ENCODE data around the gene MAP2K2. TPM values are rescaled to one million over a fixed set of nuclear protein-coding genes. Genes with fewer than 3 reads are reported as not detected.

The MAP2K2 gene
- total RNA-seq, 1 experiment from 2014 or later, result 177 TPM

- no peak for ATAC-seq
- ChIA-PET CTCF (interaction anchor here (1.9 to 2.9 kb wide), 2 partner anchors 52 to 100 kb away, joined by 9 to 14 read pairs; no protein-coding TSS in a partner anchor), POLR2A (interaction anchor here (0.7 to 0.9 kb wide), 2 partner anchors 13 to 72 kb away, joined by 3 to 6 read pairs; no protein-coding TSS in a partner anchor)
- Mint-ChIP-seq H3K27me3 (ENCODE audit: low read depth) (no peaks in the 10 kb centered on the region), H3K4me3 (no peak overlapping the region), H3K27ac (no peak overlapping the region), H3K4me1 (peaks cover 3% of the 10 kb centered on the region), H3K36me3 (0 out of 2 replicates have a peak, but pooled peaks cover under 1% of the 10 kb centered on the region), H3K9me3 (no peaks in the 10 kb centered on the region)
- TF ChIP-seq USF2 (CRISPR knock-in tag; IDR thresholded peaks at IDR 0.05) (no peak), ESRRA (CRISPR knock-in tag; IDR thresholded peaks at IDR 0.05; ENCODE audit: borderline replicate concordance) (no peak), CREB1 (CRISPR knock-in tag; IDR thresholded peaks at IDR 0.05) (no peak), ZNF138 (CRISPR knock-in tag; conservative IDR thresholded peaks at IDR 0.05) (no peak), FOXP1 (CRISPR knock-in tag; IDR thresholded peaks at IDR 0.05; ENCODE audit: borderline replicate concordance) (no peak), NR1H2 (CRISPR knock-in tag; IDR thresholded peaks at IDR 0.05) (no peak), ZBTB21 (CRISPR knock-in tag; IDR thresholded peaks at IDR 0.05; ENCODE audit: borderline replicate concordance) (no peak)
- DNase-seq (ENCODE audit: low spot score), result no peak
These were observed 35.9 kb downstream of the MAP2K2 start for GRCh38 chr19:4087787-4088679.

GRCh38 chr19:4086411-4086867 is 37.5 kb downstream of the MAP2K2 start:
- Mint-ChIP-seq H3K27ac (peak overlapping the region; percentile 45; the same call in 1 of the 2 replicates), H3K4me1 (peaks cover 3% of the 10 kb centered on the region), H3K4me3 (no peak overlapping the region), H3K9me3 (no peaks in the 10 kb centered on the region), H3K27me3 (ENCODE audit: low read depth) (no peaks in the 10 kb centered on the region), H3K36me3 (no peaks in the 10 kb centered on the region)
- TF ChIP-seq AFF4 (CRISPR knock-in tag; IDR thresholded peaks at IDR 0.05; ENCODE audit: borderline replicate concordance) (no peak), ZNF263 (CRISPR knock-in tag; IDR thresholded peaks at IDR 0.05; ENCODE audit: low read depth) (no peak), CDX4 (CRISPR knock-in tag; IDR thresholded peaks at IDR 0.05; ENCODE audit: borderline replicate concordance) (no peak), NR1H2 (CRISPR knock-in tag; IDR thresholded peaks at IDR 0.05) (no peak), EMX1 (CRISPR knock-in tag; IDR thresholded peaks at IDR 0.05) (no peak), NFE2L1 (CRISPR knock-in tag; IDR thresholded peaks at IDR 0.05) (no peak), ETV6 (CRISPR knock-in tag; IDR thresholded peaks at IDR 0.05) (no peak), ZNF425 (CRISPR knock-in tag; conservative IDR thresholded peaks at IDR 0.05) (no peak), RELA (CRISPR knock-in tag; IDR thresholded peaks at IDR 0.05; ENCODE audit: borderline replicate concordance) (no peak), NFATC4 (CRISPR knock-in tag; IDR thresholded peaks at IDR 0.05) (no peak)
- ChIA-PET POLR2A (no interaction called here), CTCF (interaction anchor here (1.9 to 2.9 kb wide), 2 partner anchors 53 to 98 kb away, joined by 9 to 14 read pairs; no protein-coding TSS in a partner anchor)
- DNase-seq (ENCODE audit: low spot score) (no peak), ATAC-seq (no peak)
